HL-60 (cell line): ENCODE measurements around the gene PSMC3IP.
A peak's percentile ranks its signal among the peaks of the same experiment; 100 is the strongest.
"Not testable (repeated sequence)": the region's sequence is repeated elsewhere in the genome, so short reads cannot be mapped to it uniquely, and the experiment has no call there.

Experiments
- DNase-seq, 2 experiments: peaks; one replicate each; pipeline ENCODE4 v3.0.0-alpha.2; 2010 to 2020; ENCODE audit warnings: low read depth in 1 of 2, low spot score in 1 of 2
- H3K27ac ChIP-seq: fragments of 250-450 bp; sonication (Bioruptor Pico); replicated peaks from 2 replicates; pipeline ENCODE4 v1.5.1; 2020; ENCODE audit warnings: mild to moderate bottlenecking, moderate library complexity
- H3K27me3 ChIP-seq: fragments of 250-450 bp; sonication (Bioruptor Pico); 2 replicates; pipeline ENCODE4 v1.5.1; 2021; ENCODE audit warnings: mild to moderate bottlenecking, moderate library complexity; ENCODE audit not compliant: insufficient read depth, poor library complexity, severe bottlenecking
- H3K4me3 ChIP-seq: replicated peaks from 2 replicates; pipeline ENCODE4 v1.5.1; 2011; ENCODE audit warnings: mild to moderate bottlenecking, control low read depth, low read length; ENCODE audit not compliant: insufficient read depth
- CTCF ChIP-seq: IDR thresholded peaks from one replicate; pipeline ENCODE4 v1.5.1; 2011; ENCODE audit warnings: low read length, control low read depth, inconsistent platforms; ENCODE audit not compliant: insufficient read depth
- GABPA ChIP-seq: IDR thresholded peaks from 2 replicates; pipeline ENCODE4 v1.6.1; 2012; ENCODE audit warnings: low read depth
- POLR2AphosphoS5 ChIP-seq: IDR thresholded peaks from 2 replicates; pipeline ENCODE4 v1.6.1; 2012; ENCODE audit warnings: low read depth
- SPI1 ChIP-seq: IDR thresholded peaks from 2 replicates; pipeline ENCODE4 v1.6.1; 2012; ENCODE audit warnings: low read depth, mild to moderate bottlenecking, borderline replicate concordance
- TF ChIP-seq, protein P1 (sequence below): IDR thresholded peaks from 2 replicates; pipeline ENCODE4 v1.6.1; 2012; ENCODE audit warnings: low read depth; ENCODE audit not compliant: insufficient replicate concordance

PSMC3IP gene

GRCh38 chr17:42612013-42612412 lies 34.5 kb upstream of the PSMC3IP start:
- Histone ChIP-seq H3K27me3 (no peaks in the 10 kb centered on the region), H3K4me3 (no peak overlapping the region), H3K27ac (no peak overlapping the region)
- DNase-seq = no peak
- TF ChIP-seq GABPA = no peak
- TF ChIP-seq POLR2AphosphoS5 = no peak
- TF ChIP-seq SPI1 = no peak
- no peak for TF ChIP-seq CTCF
- TF ChIP-seq, protein P1, sequence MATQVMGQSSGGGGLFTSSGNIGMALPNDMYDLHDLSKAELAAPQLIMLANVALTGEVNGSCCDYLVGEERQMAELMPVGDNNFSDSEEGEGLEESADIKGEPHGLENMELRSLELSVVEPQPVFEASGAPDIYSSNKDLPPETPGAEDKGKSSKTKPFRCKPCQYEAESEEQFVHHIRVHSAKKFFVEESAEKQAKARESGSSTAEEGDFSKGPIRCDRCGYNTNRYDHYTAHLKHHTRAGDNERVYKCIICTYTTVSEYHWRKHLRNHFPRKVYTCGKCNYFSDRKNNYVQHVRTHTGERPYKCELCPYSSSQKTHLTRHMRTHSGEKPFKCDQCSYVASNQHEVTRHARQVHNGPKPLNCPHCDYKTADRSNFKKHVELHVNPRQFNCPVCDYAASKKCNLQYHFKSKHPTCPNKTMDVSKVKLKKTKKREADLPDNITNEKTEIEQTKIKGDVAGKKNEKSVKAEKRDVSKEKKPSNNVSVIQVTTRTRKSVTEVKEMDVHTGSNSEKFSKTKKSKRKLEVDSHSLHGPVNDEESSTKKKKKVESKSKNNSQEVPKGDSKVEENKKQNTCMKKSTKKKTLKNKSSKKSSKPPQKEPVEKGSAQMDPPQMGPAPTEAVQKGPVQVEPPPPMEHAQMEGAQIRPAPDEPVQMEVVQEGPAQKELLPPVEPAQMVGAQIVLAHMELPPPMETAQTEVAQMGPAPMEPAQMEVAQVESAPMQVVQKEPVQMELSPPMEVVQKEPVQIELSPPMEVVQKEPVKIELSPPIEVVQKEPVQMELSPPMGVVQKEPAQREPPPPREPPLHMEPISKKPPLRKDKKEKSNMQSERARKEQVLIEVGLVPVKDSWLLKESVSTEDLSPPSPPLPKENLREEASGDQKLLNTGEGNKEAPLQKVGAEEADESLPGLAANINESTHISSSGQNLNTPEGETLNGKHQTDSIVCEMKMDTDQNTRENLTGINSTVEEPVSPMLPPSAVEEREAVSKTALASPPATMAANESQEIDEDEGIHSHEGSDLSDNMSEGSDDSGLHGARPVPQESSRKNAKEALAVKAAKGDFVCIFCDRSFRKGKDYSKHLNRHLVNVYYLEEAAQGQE = no peak

DNA sequence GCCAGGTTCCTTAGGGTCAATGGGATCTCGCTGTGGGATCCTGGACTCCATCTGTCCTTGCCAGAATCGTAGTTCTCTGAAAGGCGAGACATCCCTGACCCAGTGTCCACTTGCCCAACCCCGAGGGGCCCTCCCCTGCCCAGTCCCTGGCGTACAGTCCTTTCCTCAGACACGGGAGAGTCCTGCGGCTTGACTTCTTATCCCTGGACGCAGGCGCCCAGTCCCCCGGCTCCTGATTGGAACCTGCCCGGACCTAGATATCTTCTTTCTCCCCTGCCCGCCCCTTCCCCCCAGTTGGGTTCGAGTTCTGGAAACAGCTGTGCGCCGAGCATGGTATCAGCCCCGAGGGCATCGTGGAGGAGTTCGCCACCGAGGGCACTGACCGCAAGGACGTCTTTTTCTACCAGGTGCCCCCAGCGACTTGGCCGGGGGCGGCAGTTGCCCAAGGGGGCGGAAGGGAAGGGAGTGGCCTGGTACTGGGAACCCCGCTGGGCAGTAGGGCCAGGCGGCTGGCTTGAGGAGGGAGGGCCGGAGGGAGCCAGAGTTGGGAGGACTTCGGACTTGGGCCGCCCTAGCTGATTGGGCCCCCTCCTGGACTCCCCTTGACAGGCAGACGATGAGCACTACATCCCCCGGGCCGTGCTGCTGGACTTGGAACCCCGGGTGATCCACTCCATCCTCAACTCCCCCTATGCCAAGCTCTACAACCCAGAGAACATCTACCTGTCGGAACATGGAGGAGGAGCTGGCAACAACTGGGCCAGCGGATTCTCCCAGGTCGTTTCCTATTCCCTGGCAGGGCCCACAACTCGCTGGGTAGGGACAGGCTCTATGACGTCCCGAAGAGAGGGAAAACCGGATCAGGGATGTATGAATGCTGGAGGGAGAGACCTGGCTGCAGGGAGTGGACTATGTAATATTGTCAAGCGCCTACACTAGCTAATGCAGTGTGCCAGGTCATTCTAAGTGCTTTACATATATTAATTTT lies 32.6 kb upstream of the PSMC3IP start:
- peak overlapping the region; percentile 82 for H3K4me3 ChIP-seq
- DNase-seq = peak in 1 of 2 experiments; percentile 24
- not testable (repeated sequence) for H3K27me3 ChIP-seq
- peak overlapping the region; percentile 70 for H3K27ac ChIP-seq

- Histone ChIP-seq H3K27ac (peak within 1 kb of the TSS; percentile 77), H3K4me3 (peak within 1 kb of the TSS; percentile 82), H3K27me3 (no peaks in the 10 kb centered on the region)
- DNase-seq = peak; percentile 97 to 98
- TF ChIP-seq, protein P1 = no peak
- TF ChIP-seq SPI1 (peak; percentile 24; the same call in 1 of the 2 replicates), POLR2AphosphoS5 (peak; percentile 69; the same call in 1 of the 2 replicates)
Observed at GRCh38 chr17:42609182-42609813, 31.8 kb upstream of the PSMC3IP start, which contains the start of the genes RETREG3 and TUBG1. RETREG3 (minus strand) TSS chr17:42609374; CDS start chr17:42609324, 50 bp downstream. TUBG1 (plus strand) TSS chr17:42609683; CDS start chr17:42609738, 55 bp downstream.

DNA sequence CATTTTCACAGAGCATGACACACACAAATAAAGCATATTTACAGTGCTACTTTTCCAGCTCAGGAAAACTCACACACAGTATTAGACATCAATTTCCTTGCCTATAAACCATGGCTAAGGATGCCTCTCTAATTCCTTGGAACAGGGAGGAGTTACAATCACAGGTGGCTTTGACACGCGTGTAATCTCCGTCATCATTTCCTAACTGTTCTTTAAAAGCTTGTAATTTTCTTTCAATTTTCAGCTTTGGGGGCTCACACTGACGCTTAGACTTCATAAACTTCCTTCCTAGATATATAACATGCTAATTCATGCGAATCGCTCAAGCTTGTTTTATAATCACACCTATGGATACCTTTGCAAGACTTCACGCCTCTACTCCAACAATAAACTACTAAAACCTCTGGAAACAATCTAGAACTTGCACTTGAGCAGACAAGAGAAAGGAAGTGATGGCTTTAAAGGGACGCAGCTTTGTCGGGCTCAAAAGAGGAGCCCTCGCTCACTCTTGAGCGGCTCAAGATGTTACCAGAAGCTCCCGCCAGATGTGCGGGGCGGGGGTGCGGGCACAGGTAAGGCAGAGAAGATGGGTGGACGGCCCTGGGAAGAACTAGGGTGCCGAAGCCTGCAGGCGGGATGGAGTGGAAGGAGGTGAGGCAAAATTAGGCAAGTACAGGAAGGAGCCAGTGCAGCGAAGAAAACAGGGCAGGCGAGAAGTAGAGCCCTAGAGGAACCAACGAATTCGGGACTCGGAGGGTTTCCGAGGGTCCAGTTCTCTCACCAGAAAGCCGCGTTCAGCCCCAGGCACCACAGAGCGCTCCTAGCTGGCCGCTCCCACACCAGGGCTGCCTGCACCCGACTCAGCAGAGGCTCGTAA lies 31.0 kb upstream of the PSMC3IP start:
- H3K4me3 ChIP-seq = peak overlapping the region; percentile 82
- peak in 1 of 2 experiments; percentile 38 for DNase-seq
- TF ChIP-seq SPI1 = peak; percentile 60; the same call in 1 of the 2 replicates
- TF ChIP-seq, protein P1 = no peak
- H3K27ac ChIP-seq = peak overlapping the region; percentile 77
- H3K27me3 ChIP-seq = no peaks in the 10 kb centered on the region
